Fibroblast of mammary gland (primary cell): ENCODE results near the gene CRYGB.

Experiments
- DNase-seq: peaks from one replicate; pipeline ENCODE4 v3.0.0-alpha.2; 2010; ENCODE audit warnings: low read depth
- H3K4me3 ChIP-seq: 2 replicates; pipeline ENCODE4 v1.5.1; 2011; ENCODE audit warnings: low read depth, mild to moderate bottlenecking, low read length, moderate library complexity; ENCODE audit not compliant: control insufficient read depth
- CTCF ChIP-seq: conservative IDR thresholded peaks from 2 replicates; pipeline ENCODE4 v1.5.1; 2011; ENCODE audit warnings: low read depth, low read length, inconsistent platforms; ENCODE audit not compliant: control insufficient read depth, insufficient read depth

The CRYGB gene

DNA sequence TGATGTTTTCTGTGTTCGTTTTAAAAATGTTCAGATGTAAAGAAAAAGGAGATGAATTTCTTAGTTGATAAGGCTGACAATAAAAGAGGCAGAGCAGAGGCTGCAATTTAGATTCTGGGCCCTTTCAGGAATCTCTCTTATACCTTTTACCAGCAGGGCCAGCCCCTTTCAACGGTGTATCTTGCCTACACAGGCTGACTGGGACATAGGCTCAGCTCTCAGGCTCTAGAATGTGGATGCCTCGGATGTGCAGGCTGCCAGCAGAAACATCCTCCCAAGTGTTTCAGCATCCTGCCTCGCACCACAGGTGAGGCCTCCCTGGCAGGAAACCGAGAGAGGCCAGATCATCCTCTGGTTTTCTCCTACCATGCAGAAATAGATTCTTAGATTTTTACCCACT, 40.5 kb upstream of the CRYGB start:
- no peak for DNase-seq
- no peak for TF ChIP-seq CTCF

DNA sequence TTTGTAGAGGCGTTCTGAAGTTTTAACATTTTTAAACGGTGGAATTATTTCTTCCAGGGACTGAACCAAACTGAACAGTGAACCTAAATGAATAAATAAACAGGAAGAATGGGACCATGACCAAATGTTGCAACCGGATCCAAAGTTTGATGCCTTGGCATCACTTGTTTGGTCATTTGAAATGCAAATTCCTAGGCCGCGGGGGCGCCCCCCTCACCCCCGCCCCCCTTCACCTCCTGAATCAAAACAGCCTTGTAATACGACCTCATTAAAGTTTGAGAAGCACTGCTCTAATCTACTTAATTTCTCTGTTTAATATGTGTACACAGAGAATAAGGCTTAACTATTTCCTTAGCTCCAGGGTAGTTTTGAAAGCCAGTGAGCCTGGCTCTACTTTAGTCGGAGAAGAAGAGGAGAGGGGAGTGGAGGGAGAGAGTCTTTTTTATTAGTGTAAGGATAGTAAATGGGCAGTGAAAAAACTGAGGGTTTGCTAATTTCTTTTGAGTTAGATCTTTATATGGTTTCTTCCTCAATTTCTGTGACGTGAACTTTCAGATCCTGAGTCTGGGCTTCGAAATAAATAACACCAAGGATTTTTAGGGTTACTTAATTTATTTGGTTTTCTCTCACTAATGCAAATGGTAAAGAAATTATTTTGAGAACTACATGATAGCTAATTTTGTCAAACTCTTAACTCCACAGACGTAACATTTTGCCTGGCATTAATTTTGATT, 38.2 kb upstream of the CRYGB start:
- no peak for TF ChIP-seq CTCF
- DNase-seq: no peak
- no peak overlapping the region for H3K4me3 ChIP-seq

More for the DNA sequence above, 40.5 kb upstream of the CRYGB start:
- no peak overlapping the region for H3K4me3 ChIP-seq

GRCh38 chr2:208183526-208183925, 37.6 kb upstream of the CRYGB start:
- TF ChIP-seq CTCF: no peak
- no peak overlapping the region for H3K4me3 ChIP-seq
- no peak for DNase-seq

DNA sequence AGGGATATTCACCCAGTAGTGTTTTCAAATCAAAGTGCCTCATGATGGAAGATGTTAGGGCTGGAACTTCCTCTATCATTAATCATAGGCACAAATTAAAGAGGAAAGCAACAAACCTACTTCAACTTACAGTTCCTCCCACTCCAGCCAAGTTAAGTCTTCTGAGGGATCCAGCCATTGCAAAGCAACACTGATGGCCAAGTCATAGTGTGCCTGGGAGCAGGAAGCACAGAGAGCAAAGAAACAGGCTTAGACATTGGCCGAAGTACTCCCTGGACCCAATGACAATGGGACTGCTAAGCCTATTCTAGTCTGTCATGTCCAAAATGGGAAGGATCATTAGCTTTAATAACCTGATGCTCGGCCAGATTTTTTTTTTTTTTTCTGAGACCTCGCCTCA, 36.9 kb upstream of the CRYGB start:
- H3K4me3 ChIP-seq: no peak overlapping the region
- DNase-seq: no peak
- TF ChIP-seq CTCF: no peak

DNA sequence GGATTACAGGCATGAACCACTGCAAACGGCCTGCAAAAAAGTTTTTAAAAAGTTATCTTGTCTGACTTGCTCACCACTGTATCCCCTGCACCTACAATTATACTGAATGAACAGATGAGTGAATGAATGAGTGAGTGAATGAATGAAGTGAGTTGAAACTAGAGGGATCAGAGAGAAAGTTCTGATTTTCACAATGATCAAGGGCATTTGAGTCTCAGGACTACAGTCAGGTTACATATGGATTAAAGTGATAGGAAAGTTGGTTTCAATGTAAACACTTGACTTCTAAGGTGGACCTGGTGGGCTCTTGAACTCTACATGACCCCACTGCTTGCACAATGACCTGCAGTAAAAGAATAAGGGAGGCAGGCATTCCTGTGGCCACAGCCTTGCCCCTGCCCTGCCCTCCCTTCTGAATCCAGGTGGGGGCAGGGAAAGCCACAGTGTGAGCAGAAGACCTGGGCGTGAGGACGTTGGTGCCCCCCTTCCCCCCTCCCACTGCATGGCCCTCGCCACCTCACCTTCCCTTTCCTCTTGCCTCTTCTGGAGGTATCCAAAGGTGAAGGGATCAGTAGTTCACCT, 33.2 kb upstream of the CRYGB start:
- TF ChIP-seq CTCF: no peak
- DNase-seq: no peak
- no peak overlapping the region for H3K4me3 ChIP-seq

GRCh38 chr2:208175840-208176153, 29.8 kb upstream of the CRYGB start:
- DNase-seq: no peak

More at GRCh38 chr2:208175840-208176153, 29.8 kb upstream of the CRYGB start:
- TF ChIP-seq CTCF: no peak
- H3K4me3 ChIP-seq: no peak overlapping the region
